NCI-H345 treated with DMSO at 0.1 percent for 48 hours (cell line): Measurements from ENCODE around the gene CEBPZOS.

Experiments used
- DNase-seq: peaks from one replicate; lab custom pipeline; 2025; ENCODE audit not compliant: unreplicated experiment; lab: John Stamatoyannopoulos, UW

CEBPZOS gene

GRCh38 chr2:37196320-37197195 lies at the start of gene CEBPZOS:
CEBPZOS (plus strand) TSS chr2:37196496; CDS start chr2:37199705, 3,209 bp downstream.
- DNase-seq, result peak; percentile 75

- DNase-seq, result no peak
Observed at GRCh38 chr2:37148325-37148724, 48.0 kb upstream of the CEBPZOS start.

GRCh38 chr2:37149626-37150322 lies 46.5 kb upstream of the CEBPZOS start:
- no peak for DNase-seq

GRCh38 chr2:37153224-37153623 lies 43.1 kb upstream of the CEBPZOS start:
- no peak for DNase-seq

- no peak for DNase-seq
Observed at GRCh38 chr2:37154785-37155184, 41.5 kb upstream of the CEBPZOS start.

GRCh38 chr2:37156071-37156856 lies 40.0 kb upstream of the CEBPZOS start:
- peak; percentile 14 for DNase-seq

- peak; percentile 74 for DNase-seq
Observed at GRCh38 chr2:37156857-37157714, 39.2 kb upstream of the CEBPZOS start, which contains the start of gene EIF2AK2. EIF2AK2 (minus strand) TSS chr2:37156980; CDS start chr2:37147806, 9,174 bp downstream.

GRCh38 chr2:37164757-37165156 lies 31.5 kb upstream of the CEBPZOS start:
- no peak for DNase-seq

GRCh38 chr2:37167636-37168180 lies 28.6 kb upstream of the CEBPZOS start:
- DNase-seq, result no peak

GRCh38 chr2:37168217-37168981 lies 27.9 kb upstream of the CEBPZOS start:
- DNase-seq, result peak; percentile 3

GRCh38 chr2:37171624-37171950 lies 24.7 kb upstream of the CEBPZOS start:
- no peak for DNase-seq

- DNase-seq, result no peak
Observed at GRCh38 chr2:37173741-37174140, 22.6 kb upstream of the CEBPZOS start.

- DNase-seq, result no peak
Observed at GRCh38 chr2:37180006-37180639, 16.2 kb upstream of the CEBPZOS start.

GRCh38 chr2:37180640-37181039 lies 15.7 kb upstream of the CEBPZOS start:
- DNase-seq, result no peak

GRCh38 chr2:37181726-37182684 lies 14.3 kb upstream of the CEBPZOS start:
- DNase-seq, result no peak

GRCh38 chr2:37188570-37188969 lies 7.7 kb upstream of the CEBPZOS start, which contains the start of gene SULT6B1:
SULT6B1 (minus strand) TSS chr2:37188670; CDS start chr2:37188640, 30 bp downstream.
- no peak for DNase-seq

- DNase-seq, result no peak
Observed at GRCh38 chr2:37189452-37190153, 6.7 kb upstream of the CEBPZOS start.
